PC-3 (cell line): ENCODE results near the gene UFD1.

Experiments
- EZH2phosphoT487 ChIP-seq: fragments of 300-600 bp; sonication (generic); IDR thresholded peaks from 2 replicates; pipeline ENCODE4 v1.6.1; 2018; ENCODE audit warnings: mild to moderate bottlenecking, antibody characterized with exemption, low read length, borderline replicate concordance
- TF ChIP-seq, protein P1 (sequence below): fragments of 300-600 bp; sonication (generic); conservative IDR thresholded peaks from 2 replicates; pipeline ENCODE4 v1.5.1; 2017; ENCODE audit warnings: antibody characterized with exemption, low read depth, mild to moderate bottlenecking, low read length

GRCh38 chr22:19503869-19504268 lies 24.9 kb upstream of the UFD1 start:
- TF ChIP-seq, protein P1, sequence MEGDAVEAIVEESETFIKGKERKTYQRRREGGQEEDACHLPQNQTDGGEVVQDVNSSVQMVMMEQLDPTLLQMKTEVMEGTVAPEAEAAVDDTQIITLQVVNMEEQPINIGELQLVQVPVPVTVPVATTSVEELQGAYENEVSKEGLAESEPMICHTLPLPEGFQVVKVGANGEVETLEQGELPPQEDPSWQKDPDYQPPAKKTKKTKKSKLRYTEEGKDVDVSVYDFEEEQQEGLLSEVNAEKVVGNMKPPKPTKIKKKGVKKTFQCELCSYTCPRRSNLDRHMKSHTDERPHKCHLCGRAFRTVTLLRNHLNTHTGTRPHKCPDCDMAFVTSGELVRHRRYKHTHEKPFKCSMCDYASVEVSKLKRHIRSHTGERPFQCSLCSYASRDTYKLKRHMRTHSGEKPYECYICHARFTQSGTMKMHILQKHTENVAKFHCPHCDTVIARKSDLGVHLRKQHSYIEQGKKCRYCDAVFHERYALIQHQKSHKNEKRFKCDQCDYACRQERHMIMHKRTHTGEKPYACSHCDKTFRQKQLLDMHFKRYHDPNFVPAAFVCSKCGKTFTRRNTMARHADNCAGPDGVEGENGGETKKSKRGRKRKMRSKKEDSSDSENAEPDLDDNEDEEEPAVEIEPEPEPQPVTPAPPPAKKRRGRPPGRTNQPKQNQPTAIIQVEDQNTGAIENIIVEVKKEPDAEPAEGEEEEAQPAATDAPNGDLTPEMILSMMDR: no peak
- TF ChIP-seq EZH2phosphoT487: no peak
